GM12878 (cell line): Measurements from ENCODE around the gene KIF17. TPM values are rescaled to one million over a fixed set of nuclear protein-coding genes. Genes with fewer than 3 reads are reported as not detected.

Experiments
- ATAC-seq: fragments of 200-7000 bp; cut with Tn5 transposase; 3 replicates; pipeline ENCODE4 v1.9.1; 2020; ENCODE audit warnings: mild to moderate bottlenecking, moderate library complexity
- BruUV-seq: library from RNA; stranded (reverse); fragments of 400-500 nt; replicated peaks from 2 replicates; lab custom pipeline; 2021; lab: Mats Ljungman, UMichigan
- CTCF ChIA-PET: fragments of 300-600 bp; sonication (Branson Sonifier 250); formaldehyde crosslinking; extraction: SDS; loops from one replicate; lab custom pipeline; 2021; ENCODE audit warnings: inconsistent platforms; lab: Yijun Ruan, JAX
- POLR2A ChIA-PET: fragments of 350-600 bp; formaldehyde crosslinking; extraction: SDS; loops from one replicate; lab custom pipeline; 2021; ENCODE audit warnings: inconsistent platforms; lab: Charles Lee
- RAD21 ChIA-PET: fragments of 300-600 bp; sonication (Branson Sonifier 250); formaldehyde crosslinking; loops from one replicate; lab custom pipeline; 2023; ENCODE audit warnings: antibody characterized with exemption; ENCODE audit not compliant: unreplicated experiment; lab: Charles Lee
- SMC1A ChIA-PET: fragments of 300-600 bp; sonication (Branson Sonifier 250); formaldehyde crosslinking; loops from one replicate; lab custom pipeline; 2023; ENCODE audit not compliant: unreplicated experiment, uncharacterized antibody; lab: Charles Lee
- DNase-seq: peaks from one replicate; pipeline ENCODE4 v3.0.0-alpha.2; 2011; ENCODE audit warnings: low read depth, low spot score
- FAIRE-seq: peaks from 3 replicates; lab custom pipeline; 2011; peaks lifted over from hg19 to GRCh38; lab: Jason Lieb, UNC
- H2AFZ ChIP-seq: 2 replicates; pipeline ENCODE4 v1.6.0; 2011; ENCODE audit warnings: low read depth, low read length, control low read depth; ENCODE audit not compliant: control insufficient read depth
- H3K27ac ChIP-seq: 2 replicates; pipeline ENCODE4 v1.5.1; 2011; ENCODE audit warnings: control low read depth; ENCODE audit not compliant: control insufficient read depth, insufficient read depth
- H3K27me3 ChIP-seq, 2 experiments: replicated peaks in 1 of 2; 2 replicates each; pipeline versions ENCODE4 v1.6.0 to v1.6.1; 2011; ENCODE audit warnings: low read length in 1 of 2; ENCODE audit not compliant: control insufficient read depth in 2 of 2, insufficient read depth in 2 of 2
- H3K36me3 ChIP-seq, 2 experiments: 2 replicates each; pipeline ENCODE4 v1.5.1; 2011; ENCODE audit warnings: low read length in 1 of 2; ENCODE audit not compliant: control insufficient read depth in 2 of 2, insufficient read depth in 2 of 2
- H3K4me1 ChIP-seq: 2 replicates; pipeline ENCODE4 v1.6.1; 2011; ENCODE audit warnings: mild to moderate bottlenecking, low read length, moderate library complexity, mixed read lengths; ENCODE audit not compliant: control insufficient read depth, insufficient read depth
- H3K4me2 ChIP-seq: 2 replicates; pipeline ENCODE4 v1.6.0; 2011; ENCODE audit warnings: control low read depth; ENCODE audit not compliant: control insufficient read depth, insufficient read depth
- H3K4me3 ChIP-seq: fragments of 200-600 bp; sonication (generic); 2 replicates; pipeline ENCODE4 v1.5.1; 2016
- H3K79me2 ChIP-seq: 2 replicates; pipeline ENCODE4 v1.6.0; 2011; ENCODE audit warnings: low read length; ENCODE audit not compliant: control insufficient read depth, insufficient read depth
- H3K9ac ChIP-seq: 2 replicates; pipeline ENCODE4 v1.8.0; 2011; ENCODE audit warnings: low read length, control low read depth, mixed read lengths; ENCODE audit not compliant: control insufficient read depth, insufficient read depth
- H3K9me3 ChIP-seq: replicated peaks from 3 replicates; pipeline ENCODE4 v1.5.1; 2011; ENCODE audit warnings: mild to moderate bottlenecking, low read length; ENCODE audit not compliant: control insufficient read depth, insufficient read depth
- H4K20me1 ChIP-seq: 2 replicates; pipeline ENCODE4 v1.6.0; 2011; ENCODE audit not compliant: control insufficient read depth, insufficient read depth
- CBX3 ChIP-seq: fragments of 200-600 bp; sonication (generic); IDR thresholded peaks from 2 replicates; pipeline ENCODE4 v1.6.1; 2016; ENCODE audit warnings: low read depth, borderline replicate concordance
- CHD1 ChIP-seq: IDR thresholded peaks from 2 replicates; pipeline ENCODE4 v1.6.1; 2012; ENCODE audit warnings: low read depth, low read length, improper control_type of control experiment
- ETV6 ChIP-seq, 2 experiments: fragments of 450-650 bp in 1 of 2; IDR thresholded peaks in 1 of 2; conservative IDR thresholded peaks in 1 of 2; 2 replicates each; pipeline ENCODE4 v1.6.1; 2014; ENCODE audit warnings: antibody characterized with exemption in 1 of 2, borderline replicate concordance in 1 of 2, low read depth in 1 of 2, mild to moderate bottlenecking in 1 of 2, moderate library complexity in 1 of 2
- FOXK2 ChIP-seq: fragments of 450-650 bp; IDR thresholded peaks from 2 replicates; pipeline ENCODE4 v1.6.1; 2017; ENCODE audit warnings: mild to moderate bottlenecking, moderate library complexity
- HDAC6 ChIP-seq: fragments of 200-600 bp; sonication (generic); IDR thresholded peaks from one replicate; pipeline ENCODE4 v1.8.0; 2017; ENCODE audit warnings: antibody characterized with exemption; ENCODE audit not compliant: unreplicated experiment
- HDGF ChIP-seq: fragments of 450-650 bp; IDR thresholded peaks from 2 replicates; pipeline ENCODE4 v1.6.1; 2016; ENCODE audit warnings: antibody characterized with exemption
- KLF5 ChIP-seq: fragments of 450-650 bp; IDR thresholded peaks from 2 replicates; pipeline ENCODE4 v1.6.1; 2014; ENCODE audit warnings: mild to moderate bottlenecking; ENCODE audit not compliant: partially characterized antibody
- RB1 ChIP-seq: fragments of 450-650 bp; formaldehyde crosslinking; IDR thresholded peaks from 2 replicates; pipeline ENCODE4 v1.6.1; 2017; ENCODE audit warnings: mild to moderate bottlenecking, borderline replicate concordance
- YY1 ChIP-seq: IDR thresholded peaks from 2 replicates; pipeline ENCODE4 v1.6.1; 2011; ENCODE audit warnings: low read depth, mild to moderate bottlenecking, low read length
- WGBS: methylation state at CpG from one replicate; pipeline ENCODE4 v1.1.6; 2016; ENCODE audit warnings: low lambda C conversion rate; ENCODE audit not compliant: insufficient replicate concordance, insufficient coverage; ENCODE audit errors: missing lambda C conversion rate; 5-methylcytosine and 5-hydroxymethylcytosine counted together
- in situ Hi-C: fragments of 300-500 bp; cut with MboI; formaldehyde crosslinking; loops from 9 replicates; pipeline ENCODE4 v1.14.3; 2018; ENCODE audit warnings: mixed read lengths
- intact Hi-C: fragments of 100-400 bp; cut with micrococcal nuclease; formaldehyde crosslinking; loops from one replicate; pipeline ENCODE4 v1.14.2; 2022; ENCODE audit not compliant: unreplicated experiment
- polyA plus RNA-seq, 11 experiments: library from polyadenylated mRNA; depleted of rRNA in 4 of 11; unstranded in 6 of 11; stranded (reverse) in 5 of 11; fragments of >200 nt; fragmentation: Nextera tagmentation in 4 of 11; fragmentation: Illumina TruSeq in 1 of 11; extraction: Ambion mirVana in 4 of 11; extraction: Trizol in 1 of 11; gene quantifications; 1 replicate in 1 of 11; 2 replicates in 10 of 11; pipeline versions ENCODE4 v1.2.1 to v1.2.3, GENCODE V29; 2011 to 2016; ENCODE audit warnings: inconsistent platforms in 2 of 11, missing spikeins in 2 of 11, low read depth in 1 of 11
- total RNA-seq, 4 experiments: library from RNA; depleted of rRNA in 3 of 4; stranded (reverse); fragments of >200 nt in 3 of 4; fragmentation: Illumina TruSeq in 1 of 4; extraction: Trizol in 1 of 4; gene quantifications; 2 replicates each; pipeline versions ENCODE4 v1.2.1 to v1.2.3, GENCODE V29; 2013 to 2021
- TF ChIP-seq, protein P1 (sequence below): IDR thresholded peaks from 2 replicates; pipeline ENCODE4 v1.6.1; 2011; ENCODE audit warnings: borderline replicate concordance, low read depth, mild to moderate bottlenecking, moderate library complexity, mixed read lengths, low read length; ENCODE audit not compliant: insufficient read depth; ENCODE audit errors: extremely low read length
- TF ChIP-seq, protein P2 (sequence below): fragments of 450-650 bp; formaldehyde crosslinking; IDR thresholded peaks from 2 replicates; pipeline ENCODE4 v1.4.0; 2022; ENCODE audit warnings: mild to moderate bottlenecking, moderate library complexity
- TF ChIP-seq, protein P3 (sequence below): fragments of 450-650 bp; formaldehyde crosslinking; IDR thresholded peaks from 2 replicates; pipeline ENCODE4 v1.4.0; 2020; ENCODE audit warnings: mild to moderate bottlenecking, moderate library complexity
- TF ChIP-seq, protein P4 (sequence below): fragments of 450-650 bp; IDR thresholded peaks from 2 replicates; pipeline ENCODE4 v1.6.1; 2017; ENCODE audit warnings: borderline replicate concordance

KIF17 gene
- total and polyA plus RNA-seq, 10 of the 15 experiments (the other 5 are each of a cell fraction or from before 2014, with no cell fraction given), result 0.01 to 0.10 (median 0.03) TPM; not detected in 7

DNA sequence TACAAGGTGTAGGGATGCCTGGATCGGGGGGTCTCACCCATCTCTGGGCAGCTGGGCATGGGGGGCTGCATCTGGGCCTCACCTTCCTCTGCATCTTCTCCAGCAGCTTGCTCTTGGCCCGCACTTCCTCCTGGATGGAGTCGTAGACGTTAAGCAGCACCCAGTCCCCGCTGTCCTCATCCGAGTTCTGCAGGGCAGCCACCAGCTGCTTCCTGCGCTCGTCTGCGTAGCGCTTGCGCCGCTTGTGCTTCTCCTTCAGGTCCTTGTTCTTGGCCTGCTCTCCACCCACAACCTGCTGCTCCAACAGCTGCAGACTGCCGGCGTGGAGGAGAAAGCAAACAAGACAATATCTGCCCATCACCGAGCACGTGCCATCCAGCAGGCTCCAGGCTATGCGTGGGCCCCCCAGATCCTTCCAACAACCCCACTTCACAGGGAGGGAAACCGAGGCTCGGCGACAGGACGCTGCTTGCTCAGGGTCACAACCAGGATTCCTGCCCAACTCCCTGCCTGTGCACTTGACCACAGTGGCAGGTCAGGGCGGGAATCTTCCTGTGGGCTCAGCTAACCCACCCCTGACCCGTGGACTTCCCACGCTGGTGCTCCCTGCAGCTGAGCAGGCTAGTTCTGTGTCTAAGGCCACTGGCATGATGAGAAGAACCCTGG is 35.1 kb downstream of the KIF17 start (continued):
- TF ChIP-seq, protein P1, sequence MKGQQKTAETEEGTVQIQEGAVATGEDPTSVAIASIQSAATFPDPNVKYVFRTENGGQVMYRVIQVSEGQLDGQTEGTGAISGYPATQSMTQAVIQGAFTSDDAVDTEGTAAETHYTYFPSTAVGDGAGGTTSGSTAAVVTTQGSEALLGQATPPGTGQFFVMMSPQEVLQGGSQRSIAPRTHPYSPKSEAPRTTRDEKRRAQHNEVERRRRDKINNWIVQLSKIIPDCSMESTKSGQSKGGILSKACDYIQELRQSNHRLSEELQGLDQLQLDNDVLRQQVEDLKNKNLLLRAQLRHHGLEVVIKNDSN, result no peak
- no peak for TF ChIP-seq ETV6 (conservative IDR thresholded peaks at IDR 0.05 in 1 of 2, IDR thresholded peaks at IDR 0.05 in 1 of 2; ENCODE audit: borderline replicate concordance in 1 of 2, low read depth in 1 of 2)

DNA sequence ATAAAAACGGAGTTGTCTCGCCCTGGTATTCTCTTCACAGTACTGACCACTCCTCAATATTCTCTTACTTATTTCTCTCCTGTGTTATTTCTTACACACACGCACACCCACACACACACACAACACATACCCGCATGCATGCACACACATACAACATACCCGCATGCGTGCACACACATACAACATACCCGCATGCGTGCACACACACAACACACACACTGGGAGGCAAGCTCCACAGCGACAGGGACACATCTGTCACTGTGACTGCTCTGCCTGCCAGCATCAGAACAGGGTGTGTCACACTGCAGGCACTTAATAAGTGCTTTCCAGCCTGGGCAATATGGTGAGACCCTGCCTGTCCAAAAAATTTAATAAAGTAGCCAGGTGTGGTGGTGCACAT is 35.8 kb downstream of the KIF17 start:
- H3K4me2 ChIP-seq, result no peak overlapping the region
- H3K4me1 ChIP-seq, result peaks cover 7% of the 10 kb centered on the region
- H3K9ac ChIP-seq, result no peak overlapping the region
- H3K4me3 ChIP-seq, result no peak overlapping the region
- intact Hi-C loops, result no loop called here
- no peak for DNase-seq
- ChIA-PET POLR2A (no interaction called here), RAD21 (no interaction called here), CTCF (no interaction called here), SMC1A (no interaction called here)
- in situ Hi-C loops, result no loop called here
- BruUV-seq, result no TSS peak
- no peak for ATAC-seq
- no peaks in the 10 kb centered on the region for H4K20me1 ChIP-seq
- no peak overlapping the region for H3K27ac ChIP-seq
- H3K9me3 ChIP-seq, result peaks cover 2% of the 10 kb centered on the region; the same call in 2 of the 3 replicates
- H3K79me2 ChIP-seq, result no peaks in the 10 kb centered on the region
- no peak overlapping the region for H2AFZ ChIP-seq
- 59% methylated on average over 9 of the region's 9 CpGs for WGBS
- no peak for FAIRE-seq
- peaks cover 2 to 3% of the 10 kb centered on the region in 2 experiments for H3K27me3 ChIP-seq
- H3K36me3 ChIP-seq, result no peaks in the 10 kb centered on the region
- TF ChIP-seq YY1, result no peak
- TF ChIP-seq RB1, result no peak
- no peak for TF ChIP-seq FOXK2
- TF ChIP-seq, protein P2, sequence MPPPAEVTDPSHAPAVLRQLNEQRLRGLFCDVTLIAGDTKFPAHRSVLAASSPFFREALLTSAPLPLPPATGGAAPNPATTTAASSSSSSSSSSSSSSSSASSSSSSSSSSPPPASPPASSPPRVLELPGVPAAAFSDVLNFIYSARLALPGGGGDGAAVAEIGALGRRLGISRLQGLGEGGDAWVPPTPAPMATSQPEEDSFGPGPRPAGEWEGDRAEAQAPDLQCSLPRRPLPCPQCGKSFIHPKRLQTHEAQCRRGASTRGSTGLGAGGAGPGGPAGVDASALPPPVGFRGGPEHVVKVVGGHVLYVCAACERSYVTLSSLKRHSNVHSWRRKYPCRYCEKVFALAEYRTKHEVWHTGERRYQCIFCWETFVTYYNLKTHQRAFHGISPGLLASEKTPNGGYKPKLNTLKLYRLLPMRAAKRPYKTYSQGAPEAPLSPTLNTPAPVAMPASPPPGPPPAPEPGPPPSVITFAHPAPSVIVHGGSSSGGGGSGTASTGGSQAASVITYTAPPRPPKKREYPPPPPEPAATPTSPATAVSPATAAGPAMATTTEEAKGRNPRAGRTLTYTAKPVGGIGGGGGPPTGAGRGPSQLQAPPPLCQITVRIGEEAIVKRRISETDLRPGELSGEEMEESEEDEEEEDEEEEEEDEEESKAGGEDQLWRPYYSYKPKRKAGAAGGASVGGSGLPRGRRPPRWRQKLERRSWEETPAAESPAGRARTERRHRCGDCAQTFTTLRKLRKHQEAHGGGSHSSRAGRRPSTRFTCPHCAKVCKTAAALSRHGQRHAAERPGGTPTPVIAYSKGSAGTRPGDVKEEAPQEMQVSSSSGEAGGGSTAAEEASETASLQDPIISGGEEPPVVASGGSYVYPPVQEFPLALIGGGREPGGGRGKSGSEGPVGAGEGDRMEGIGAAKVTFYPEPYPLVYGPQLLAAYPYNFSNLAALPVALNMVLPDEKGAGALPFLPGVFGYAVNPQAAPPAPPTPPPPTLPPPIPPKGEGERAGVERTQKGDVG (CRISPR knock-in tag), result no peak
- TF ChIP-seq CBX3, result no peak
- no peak for TF ChIP-seq CHD1
- TF ChIP-seq, protein P3, sequence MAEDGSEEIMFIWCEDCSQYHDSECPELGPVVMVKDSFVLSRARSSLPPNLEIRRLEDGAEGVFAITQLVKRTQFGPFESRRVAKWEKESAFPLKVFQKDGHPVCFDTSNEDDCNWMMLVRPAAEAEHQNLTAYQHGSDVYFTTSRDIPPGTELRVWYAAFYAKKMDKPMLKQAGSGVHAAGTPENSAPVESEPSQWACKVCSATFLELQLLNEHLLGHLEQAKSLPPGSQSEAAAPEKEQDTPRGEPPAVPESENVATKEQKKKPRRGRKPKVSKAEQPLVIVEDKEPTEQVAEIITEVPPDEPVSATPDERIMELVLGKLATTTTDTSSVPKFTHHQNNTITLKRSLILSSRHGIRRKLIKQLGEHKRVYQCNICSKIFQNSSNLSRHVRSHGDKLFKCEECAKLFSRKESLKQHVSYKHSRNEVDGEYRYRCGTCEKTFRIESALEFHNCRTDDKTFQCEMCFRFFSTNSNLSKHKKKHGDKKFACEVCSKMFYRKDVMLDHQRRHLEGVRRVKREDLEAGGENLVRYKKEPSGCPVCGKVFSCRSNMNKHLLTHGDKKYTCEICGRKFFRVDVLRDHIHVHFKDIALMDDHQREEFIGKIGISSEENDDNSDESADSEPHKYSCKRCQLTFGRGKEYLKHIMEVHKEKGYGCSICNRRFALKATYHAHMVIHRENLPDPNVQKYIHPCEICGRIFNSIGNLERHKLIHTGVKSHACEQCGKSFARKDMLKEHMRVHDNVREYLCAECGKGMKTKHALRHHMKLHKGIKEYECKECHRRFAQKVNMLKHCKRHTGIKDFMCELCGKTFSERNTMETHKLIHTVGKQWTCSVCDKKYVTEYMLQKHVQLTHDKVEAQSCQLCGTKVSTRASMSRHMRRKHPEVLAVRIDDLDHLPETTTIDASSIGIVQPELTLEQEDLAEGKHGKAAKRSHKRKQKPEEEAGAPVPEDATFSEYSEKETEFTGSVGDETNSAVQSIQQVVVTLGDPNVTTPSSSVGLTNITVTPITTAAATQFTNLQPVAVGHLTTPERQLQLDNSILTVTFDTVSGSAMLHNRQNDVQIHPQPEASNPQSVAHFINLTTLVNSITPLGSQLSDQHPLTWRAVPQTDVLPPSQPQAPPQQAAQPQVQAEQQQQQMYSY (CRISPR knock-in tag), result no peak
- no peak for TF ChIP-seq HDAC6
- TF ChIP-seq HDGF, result no peak
- TF ChIP-seq KLF5, result no peak
- TF ChIP-seq, protein P4, sequence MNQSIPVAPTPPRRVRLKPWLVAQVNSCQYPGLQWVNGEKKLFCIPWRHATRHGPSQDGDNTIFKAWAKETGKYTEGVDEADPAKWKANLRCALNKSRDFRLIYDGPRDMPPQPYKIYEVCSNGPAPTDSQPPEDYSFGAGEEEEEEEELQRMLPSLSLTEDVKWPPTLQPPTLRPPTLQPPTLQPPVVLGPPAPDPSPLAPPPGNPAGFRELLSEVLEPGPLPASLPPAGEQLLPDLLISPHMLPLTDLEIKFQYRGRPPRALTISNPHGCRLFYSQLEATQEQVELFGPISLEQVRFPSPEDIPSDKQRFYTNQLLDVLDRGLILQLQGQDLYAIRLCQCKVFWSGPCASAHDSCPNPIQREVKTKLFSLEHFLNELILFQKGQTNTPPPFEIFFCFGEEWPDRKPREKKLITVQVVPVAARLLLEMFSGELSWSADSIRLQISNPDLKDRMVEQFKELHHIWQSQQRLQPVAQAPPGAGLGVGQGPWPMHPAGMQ, result no peak
